COR-L47 (cell line): ENCODE data around the gene CCN6.

Experiments used
- DNase-seq: peaks from one replicate; lab custom pipeline; 2025; lab: John Stamatoyannopoulos, UW

CCN6 gene

DNA sequence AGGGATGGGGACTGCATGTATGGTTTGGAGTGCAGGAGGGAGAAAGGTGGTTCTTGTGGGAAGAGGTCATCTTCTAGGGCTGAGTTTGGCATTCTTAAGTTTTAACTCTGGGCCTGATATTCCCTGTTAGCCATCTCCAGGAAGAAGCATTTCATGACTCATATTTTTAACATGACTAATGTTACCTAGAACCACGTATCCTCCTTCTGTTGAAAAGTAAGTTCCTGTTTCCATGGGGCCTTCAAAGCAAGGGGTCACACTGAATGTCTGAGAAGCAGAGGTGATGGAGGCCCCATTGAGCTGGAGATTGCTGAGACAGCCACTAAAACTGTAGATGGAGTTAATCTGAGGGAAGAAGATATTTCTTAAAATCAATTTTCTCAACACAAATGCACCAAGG is 63.6 kb downstream of the CCN6 start:
- DNase-seq = no peak

DNA sequence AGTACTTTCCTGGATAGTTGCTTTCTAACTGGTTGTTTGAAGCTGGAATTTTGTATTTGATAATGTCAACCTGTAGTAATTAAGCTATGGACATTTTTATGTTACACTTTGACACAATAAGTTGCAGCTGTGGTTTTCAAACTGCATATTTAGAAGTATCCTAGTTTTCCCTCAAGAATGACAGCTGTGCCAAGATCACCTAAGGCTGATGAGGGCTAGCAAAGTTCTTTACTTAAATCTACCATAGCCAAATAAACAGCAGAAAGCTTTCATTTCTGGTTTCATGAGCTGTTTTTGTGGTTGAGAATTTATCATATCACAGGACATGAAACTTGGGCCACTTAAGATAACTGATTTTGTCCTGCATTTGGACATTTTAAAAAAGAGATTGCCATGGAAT is 64.1 kb downstream of the CCN6 start:
- DNase-seq = no peak
